Forelimb muscle (tissue), 1 donor: ENCODE data around the gene SEC14L2. TPM values are rescaled to one million over a fixed set of nuclear protein-coding genes. Genes with fewer than 3 reads are reported as not detected.
"Not testable (repeated sequence)": the region's sequence is repeated elsewhere in the genome, so short reads cannot be mapped to it uniquely, and the experiment has no call there.

Source experiments
- DNase-seq: peaks from one replicate; pipeline ENCODE4 v3.0.0-alpha.2; 2013; ENCODE audit warnings: low read depth
- polyA plus RNA-seq: library from polyadenylated mRNA; unstranded; fragments of 120-200 nt; gene quantifications from one replicate; pipeline ENCODE4 v1.2.1, GENCODE V29; 2013; ENCODE audit not compliant: insufficient read length

The SEC14L2 gene
- polyA plus RNA-seq, 1 donor, result 2.1 TPM

DNA sequence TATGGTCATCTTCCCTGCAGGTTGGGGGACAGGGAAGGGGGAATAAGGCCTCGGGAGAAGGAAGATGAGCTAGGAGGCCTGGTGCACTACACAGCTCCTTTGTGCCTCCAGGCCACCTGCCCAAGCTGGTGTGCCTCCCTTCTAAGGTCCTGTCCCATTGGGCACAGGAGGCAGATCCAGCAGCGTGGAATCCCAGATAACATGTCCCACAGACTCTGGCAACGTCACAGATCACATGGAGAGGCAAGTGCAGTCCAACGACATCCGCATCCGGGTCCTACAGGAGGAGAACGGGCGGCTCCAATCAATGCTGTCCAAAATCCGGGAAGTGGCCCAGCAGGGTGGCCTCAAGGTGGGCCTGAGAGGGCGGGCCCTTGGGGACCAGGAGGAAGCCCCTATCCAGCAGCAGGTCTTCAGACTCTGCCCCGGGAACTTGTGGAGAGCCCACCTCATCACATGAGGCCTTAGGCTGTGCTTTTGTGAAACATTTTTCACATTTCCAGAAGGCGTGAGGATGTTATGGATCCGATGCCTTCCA lies 21.4 kb upstream of the SEC14L2 start:
- no peak for DNase-seq

DNA sequence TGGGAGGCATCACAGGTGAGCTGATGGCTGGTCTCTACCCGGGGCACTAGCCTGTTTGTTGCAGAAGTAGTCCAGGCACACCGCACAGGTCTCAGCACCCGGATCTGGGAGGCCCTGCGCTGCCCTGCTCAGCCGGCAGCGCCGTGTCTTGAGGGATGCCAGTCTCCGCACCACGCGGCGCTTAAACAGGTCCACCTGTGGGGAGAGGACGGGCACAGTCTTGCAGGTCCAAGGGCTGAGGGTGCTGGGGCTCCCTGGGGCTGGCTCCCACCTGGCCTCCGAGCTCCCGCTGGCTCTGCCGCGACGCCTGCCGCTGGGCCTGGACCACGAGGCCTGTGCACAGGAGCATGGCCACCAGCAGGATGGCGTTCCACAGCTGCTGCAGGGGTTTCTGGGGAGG lies 16.8 kb upstream of the SEC14L2 start:
- DNase-seq, result no peak

- DNase-seq, result no peak
These were observed 15.6 kb upstream of the SEC14L2 start for GRCh38 chr22:30381264-30381663.

GRCh38 chr22:30382340-30382739 lies 14.5 kb upstream of the SEC14L2 start:
- DNase-seq, result no peak

- no peak for DNase-seq
These were observed 13.8 kb upstream of the SEC14L2 start for GRCh38 chr22:30383061-30383460.

DNA sequence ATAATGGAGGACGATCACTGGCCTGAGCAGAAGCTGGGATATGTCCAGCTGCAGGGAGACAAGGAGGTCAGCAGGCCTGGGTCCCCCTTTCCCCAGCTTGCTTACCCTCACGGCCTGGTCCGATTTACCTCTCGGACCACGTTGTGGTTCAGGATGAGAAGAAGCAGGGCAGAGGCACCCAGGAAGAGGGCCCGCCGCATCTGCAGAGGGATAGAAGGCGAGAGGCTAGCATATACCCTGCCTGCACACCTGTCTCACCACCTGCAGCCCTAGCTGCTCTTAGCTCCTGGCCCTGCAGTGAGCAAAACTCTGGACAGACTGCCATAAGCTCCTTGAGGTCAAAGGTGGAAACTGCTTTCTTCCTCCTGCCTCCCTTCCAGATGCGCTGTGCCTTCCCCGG lies 10.9 kb upstream of the SEC14L2 start:
- no peak for DNase-seq

DNA sequence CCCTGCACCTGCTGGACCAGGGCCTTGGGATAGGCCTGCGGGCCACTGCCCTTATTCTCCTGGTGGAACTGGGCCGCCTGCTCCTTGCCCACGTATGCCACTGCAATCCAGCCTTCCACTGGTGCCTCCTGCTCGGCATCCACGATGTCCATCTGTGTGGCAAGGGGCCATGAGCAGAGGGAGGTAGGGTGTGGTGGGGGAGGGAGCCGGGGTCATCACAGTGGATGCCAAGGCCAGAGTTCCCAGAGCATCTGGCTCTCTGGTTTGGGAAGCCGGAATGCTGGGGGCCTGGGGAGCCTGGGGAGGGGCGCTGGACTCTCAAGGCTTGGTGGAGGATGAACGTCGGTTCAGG lies 10.2 kb upstream of the SEC14L2 start:
- DNase-seq, result no peak

DNA sequence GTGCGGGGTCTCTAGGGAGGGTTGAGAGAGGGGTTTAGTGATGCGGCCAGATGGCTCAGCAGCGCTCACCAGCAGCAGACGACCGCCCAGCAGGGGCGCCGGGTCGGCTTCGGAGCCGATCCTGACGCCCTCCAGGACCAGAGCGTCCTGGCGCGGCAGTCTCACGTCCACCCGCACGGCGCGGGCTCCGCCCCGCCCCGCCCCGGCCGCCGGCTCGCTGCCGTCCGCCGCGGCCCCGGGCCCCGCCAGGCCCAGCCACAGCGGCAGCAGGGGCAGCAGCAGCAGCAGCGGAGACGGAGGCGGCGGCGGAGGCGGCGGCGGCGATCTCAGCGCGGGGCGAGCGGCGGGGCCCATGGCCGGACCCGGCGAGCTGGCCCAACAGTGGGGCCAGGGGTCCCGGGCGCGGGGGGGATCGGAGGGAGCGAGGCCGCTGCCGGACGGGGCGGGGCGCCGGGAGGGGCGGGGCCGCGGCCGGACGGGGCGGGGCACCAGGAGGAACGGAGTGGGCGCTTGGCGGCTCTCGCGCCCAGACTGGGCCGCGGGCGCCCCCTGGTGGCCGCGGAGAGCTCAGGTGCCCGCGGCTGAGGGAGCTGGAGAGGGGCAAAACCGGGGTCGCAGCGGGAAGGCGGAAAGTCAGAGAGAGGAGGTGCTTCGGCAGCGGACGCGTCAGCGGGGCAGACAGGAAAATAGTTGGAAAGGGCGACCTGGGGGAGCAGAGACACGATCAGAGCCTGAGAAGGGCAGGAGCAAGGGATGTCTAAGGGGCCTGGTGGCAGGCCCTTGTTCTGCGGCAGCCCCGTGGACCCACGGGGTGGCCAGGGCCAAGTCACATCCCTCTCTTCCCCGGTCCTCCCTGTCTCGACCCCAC lies 9.6 kb upstream of the SEC14L2 start, which contains the start of gene RNF215:
TSS of gene RNF215 (minus strand) at position 452 of the 868 bp plus-strand sequence. CDS start at position 354, 98 bp downstream.
- peak; percentile 47 for DNase-seq

DNA sequence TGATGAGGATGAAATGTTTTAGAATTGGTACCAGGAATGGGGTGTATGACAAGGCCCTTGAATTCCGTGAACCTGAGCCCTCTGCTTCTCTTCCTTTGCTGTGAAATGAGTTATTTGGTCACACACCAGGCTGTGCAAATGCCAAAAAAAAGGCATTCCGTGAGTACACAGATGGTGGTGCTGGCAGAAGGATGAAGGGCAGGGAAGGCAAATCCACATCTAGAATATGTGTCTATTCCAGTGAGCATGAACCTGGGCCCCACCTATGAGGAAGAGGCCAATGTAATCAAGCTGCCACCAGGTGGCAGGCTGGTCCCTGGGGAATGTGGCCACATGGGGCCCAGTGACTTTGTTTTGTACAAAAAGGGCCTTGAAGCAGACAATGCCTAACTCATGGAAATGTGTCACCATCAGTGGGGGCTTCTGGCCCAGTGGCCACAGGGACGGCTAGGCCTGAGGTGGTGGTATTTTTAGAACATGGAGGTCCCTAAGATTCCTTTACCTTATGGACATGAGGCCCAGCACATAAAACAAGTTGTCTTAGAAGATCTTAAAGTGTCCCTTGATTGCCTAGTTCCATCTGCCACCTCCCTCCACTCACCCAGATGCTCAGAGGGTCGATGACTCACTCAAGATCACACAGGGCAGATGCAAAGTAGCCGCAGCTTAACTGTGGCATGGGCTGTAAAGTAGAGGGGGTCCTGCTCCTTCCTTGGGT lies 5.7 kb upstream of the SEC14L2 start:
- no peak for DNase-seq

GRCh38 chr22:30392661-30393321 lies 4.0 kb upstream of the SEC14L2 start:
- DNase-seq, result no peak

DNA sequence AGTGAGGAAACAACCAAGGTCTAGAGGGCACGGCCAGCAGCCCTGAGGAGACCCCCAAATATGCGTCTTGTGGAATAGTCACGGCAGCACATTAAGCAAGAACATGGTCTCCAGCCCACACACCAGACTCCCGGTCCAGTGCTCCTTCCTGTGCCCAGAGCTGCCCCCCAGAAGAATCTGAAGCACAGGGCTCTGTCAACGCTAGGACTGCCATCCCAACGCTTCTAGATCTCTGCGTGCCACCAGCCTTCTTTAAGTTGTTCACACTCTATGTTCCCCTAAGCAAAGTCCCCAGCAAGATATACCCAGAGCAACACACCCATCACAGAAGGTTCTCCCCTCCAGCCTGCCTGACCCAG lies 3.5 kb upstream of the SEC14L2 start:
- DNase-seq, result no peak

DNA sequence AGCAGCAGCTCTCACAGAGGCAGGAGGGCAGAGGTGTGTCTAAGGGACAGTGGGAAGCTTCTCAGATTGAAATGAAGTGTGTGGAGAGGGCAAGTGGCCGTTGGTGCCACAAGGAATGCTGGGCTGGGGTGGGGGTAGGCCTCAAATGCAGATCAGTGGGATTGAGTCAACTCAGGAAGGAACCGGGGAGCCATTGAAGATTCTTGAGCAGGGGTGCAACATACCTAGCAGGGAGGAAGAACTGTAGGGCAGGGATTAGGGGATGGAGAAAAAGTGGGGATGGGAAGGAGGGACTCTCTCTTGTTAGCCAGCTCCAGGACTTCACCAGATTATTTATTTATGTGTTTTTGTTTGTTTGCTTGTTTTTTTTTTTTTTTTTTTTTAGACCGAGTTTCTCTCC lies 2.9 kb upstream of the SEC14L2 start:
- DNase-seq, result no peak

DNA sequence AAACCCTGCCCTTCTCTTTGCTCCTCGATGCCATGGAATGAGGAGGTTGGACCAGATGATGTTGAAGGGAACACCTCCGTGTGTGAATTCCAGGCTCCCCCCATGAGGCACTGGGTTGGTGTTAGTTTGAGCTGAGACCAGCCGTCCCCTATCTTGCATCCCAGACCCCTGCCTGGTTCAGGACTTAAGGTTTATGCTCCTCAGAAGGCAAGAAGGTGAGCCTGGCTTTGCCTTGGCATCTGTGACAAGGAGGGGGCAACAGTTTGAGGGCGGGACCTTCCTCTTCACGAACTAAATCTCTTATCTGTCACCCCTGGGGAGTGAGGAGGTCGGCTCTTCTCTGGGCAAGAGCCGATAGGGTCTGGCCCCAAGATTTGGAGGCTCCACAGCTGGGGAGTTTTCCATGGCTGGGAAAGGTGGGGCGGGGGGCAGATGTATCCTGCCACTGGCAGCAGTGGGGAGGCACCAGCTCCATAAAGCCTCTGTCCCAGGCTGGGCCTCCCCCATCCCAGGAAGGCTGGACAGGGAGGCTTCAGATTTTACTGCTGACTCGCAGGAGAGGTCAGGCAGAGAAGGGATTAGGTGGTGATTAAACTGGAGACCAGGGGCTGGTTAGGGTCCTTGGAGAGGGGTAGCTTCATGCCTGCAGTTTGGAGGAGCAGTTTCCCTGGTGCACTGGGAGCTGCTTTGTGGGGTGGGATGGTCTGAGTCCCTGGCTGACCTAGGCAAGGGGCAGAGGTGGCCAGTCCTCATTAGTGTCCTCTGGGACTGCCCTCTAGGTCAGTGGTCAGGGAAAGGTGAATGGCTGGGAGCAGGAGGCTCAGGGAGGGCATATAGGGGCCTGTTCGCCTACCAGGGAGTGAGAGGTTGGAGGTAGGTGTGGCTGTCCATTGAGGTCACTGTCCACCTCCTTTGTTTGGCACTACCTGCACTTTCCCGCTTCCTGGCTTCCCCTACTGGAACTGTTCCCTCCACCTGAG lies 1.1 kb downstream of the SEC14L2 start:
- no peak for DNase-seq

- DNase-seq, result no peak
These were observed 2.2 kb downstream of the SEC14L2 start for GRCh38 chr22:30398685-30399680.

DNA sequence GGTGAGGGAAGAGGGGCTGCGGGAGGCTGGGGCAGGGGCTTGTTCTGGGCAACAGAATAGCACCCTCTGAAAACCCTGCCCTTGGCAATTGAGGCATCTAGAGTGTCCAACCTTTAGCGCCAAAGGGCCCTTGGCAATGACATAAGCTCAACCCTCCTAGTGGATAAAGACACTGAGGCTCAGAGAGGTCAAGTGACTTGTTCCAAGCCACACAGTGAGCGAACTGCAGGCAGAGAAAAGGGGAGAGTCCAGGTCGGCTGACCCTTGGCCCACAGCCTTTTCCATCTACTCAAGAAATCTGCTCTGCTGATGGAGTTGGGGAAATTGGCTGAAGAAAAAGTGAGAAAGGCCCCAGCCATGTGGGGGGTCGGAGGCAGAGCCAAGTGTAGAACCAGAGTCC lies 2.9 kb downstream of the SEC14L2 start:
- DNase-seq, result no peak

GRCh38 chr22:30400159-30400558 lies 3.3 kb downstream of the SEC14L2 start:
- DNase-seq, result no peak

DNA sequence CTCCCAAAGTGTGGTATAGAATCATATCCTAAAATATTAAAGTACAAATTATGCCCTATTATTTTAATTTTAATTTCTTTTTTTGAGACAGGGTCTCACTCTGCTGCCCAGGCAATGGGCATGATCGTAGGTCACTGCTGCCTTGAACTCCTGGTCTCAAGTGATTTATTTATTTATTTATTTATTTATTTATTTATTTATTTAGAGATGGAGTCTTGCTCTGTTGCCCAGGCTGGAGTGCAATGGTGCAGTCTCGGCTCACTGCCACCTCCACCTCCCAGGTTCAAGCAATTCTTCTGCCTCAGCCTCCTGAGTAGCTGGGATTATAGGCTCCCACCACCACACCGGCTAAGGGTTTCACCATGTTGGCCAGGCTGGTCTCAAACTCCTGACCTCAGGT lies 4.2 kb downstream of the SEC14L2 start:
- not testable (repeated sequence) for DNase-seq

- no peak for DNase-seq
These were observed 5.4 kb downstream of the SEC14L2 start for GRCh38 chr22:30402028-30402765.

DNA sequence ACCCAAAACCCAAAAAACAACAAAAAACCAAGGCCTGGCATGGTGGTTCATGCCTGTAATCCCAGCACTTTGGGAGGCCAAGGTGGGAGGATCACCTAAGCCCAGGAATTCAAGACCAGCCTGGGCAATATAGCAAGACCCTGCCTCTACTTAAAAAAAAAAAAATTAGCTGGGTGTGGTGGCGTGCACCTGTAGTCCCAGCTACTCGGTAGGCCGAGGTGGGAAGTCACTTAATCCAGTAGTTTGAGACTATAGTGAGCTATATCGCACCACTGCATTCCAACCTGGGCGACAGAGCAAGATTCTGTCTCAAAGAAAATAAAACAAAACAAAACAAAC lies 5.9 kb downstream of the SEC14L2 start:
- not testable (repeated sequence) for DNase-seq
